Gastroesophageal sphincter (tissue), 3 donors: ENCODE measurements around the gene CES4A.

Experiments
- EP300 ChIP-seq: sonication (generic); formaldehyde crosslinking; IDR thresholded peaks from one replicate; pipeline ENCODE4 v1.6.1; 2017; ENCODE audit warnings: antibody characterized with exemption, mild to moderate bottlenecking
- POLR2A ChIP-seq, 2 donors: fragments of 450-650 bp; IDR thresholded peaks; one replicate each; pipeline ENCODE4 v1.6.1; 2017; ENCODE audit warnings: antibody characterized with exemption in 2 of 2, mild to moderate bottlenecking in 2 of 2, moderate library complexity in 1 of 2
- POLR2AphosphoS5 ChIP-seq: sonication (generic); formaldehyde crosslinking; IDR thresholded peaks from one replicate; pipeline ENCODE4 v1.6.1; 2017; ENCODE audit warnings: antibody characterized with exemption
- TF ChIP-seq, protein P1 (sequence below), 4 experiments: fragments of 200-600 bp in 2 of 4; fragments of 450-650 bp in 2 of 4; sonication (generic) in 1 of 4; IDR thresholded peaks; one replicate each; pipeline ENCODE4 v1.5.1; 2017 to 2019; ENCODE audit warnings: antibody characterized with exemption in 4 of 4, mild to moderate bottlenecking in 2 of 4, moderate library complexity in 2 of 4

DNA sequence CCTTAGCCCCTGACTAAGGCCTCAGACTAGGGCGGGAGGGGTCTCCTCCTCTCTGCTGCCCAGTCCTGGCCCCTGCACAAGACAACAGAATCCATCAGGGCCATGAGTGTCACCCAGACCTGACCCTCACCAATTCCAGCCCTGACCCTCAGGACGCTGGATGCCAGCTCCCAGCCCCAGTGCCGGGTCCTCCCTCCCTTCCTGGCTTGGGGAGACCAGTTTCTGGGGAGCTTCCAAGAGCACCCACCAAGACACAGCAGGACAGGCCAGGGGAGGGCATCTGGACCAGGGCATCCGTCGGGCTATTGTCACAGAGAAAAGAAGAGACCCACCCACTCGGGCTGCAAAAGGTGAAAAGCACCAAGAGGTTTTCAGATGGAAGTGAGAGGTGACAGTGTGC, 14.7 kb upstream of the CES4A start:
- TF ChIP-seq, protein P1, sequence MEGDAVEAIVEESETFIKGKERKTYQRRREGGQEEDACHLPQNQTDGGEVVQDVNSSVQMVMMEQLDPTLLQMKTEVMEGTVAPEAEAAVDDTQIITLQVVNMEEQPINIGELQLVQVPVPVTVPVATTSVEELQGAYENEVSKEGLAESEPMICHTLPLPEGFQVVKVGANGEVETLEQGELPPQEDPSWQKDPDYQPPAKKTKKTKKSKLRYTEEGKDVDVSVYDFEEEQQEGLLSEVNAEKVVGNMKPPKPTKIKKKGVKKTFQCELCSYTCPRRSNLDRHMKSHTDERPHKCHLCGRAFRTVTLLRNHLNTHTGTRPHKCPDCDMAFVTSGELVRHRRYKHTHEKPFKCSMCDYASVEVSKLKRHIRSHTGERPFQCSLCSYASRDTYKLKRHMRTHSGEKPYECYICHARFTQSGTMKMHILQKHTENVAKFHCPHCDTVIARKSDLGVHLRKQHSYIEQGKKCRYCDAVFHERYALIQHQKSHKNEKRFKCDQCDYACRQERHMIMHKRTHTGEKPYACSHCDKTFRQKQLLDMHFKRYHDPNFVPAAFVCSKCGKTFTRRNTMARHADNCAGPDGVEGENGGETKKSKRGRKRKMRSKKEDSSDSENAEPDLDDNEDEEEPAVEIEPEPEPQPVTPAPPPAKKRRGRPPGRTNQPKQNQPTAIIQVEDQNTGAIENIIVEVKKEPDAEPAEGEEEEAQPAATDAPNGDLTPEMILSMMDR (IDR thresholded peaks at IDR 0.05): no peak
- TF ChIP-seq EP300 (no peak), POLR2AphosphoS5 (no peak), POLR2A (IDR thresholded peaks at IDR 0.05) (no peak)
